Skeletal muscle cell (primary cell): ENCODE measurements around the gene MAML1.
A peak's percentile ranks its signal among the peaks of the same experiment; 100 is the strongest.
"Not testable (repeated sequence)": the region's sequence is repeated elsewhere in the genome, so short reads cannot be mapped to it uniquely, and the experiment has no call there.

ENCODE experiments used
- DNase-seq: peaks from one replicate; pipeline ENCODE4 v3.0.0-alpha.2; 2010; ENCODE audit warnings: low read depth
- H3K4me3 ChIP-seq: 2 replicates; pipeline ENCODE4 v1.5.1; 2011; ENCODE audit warnings: low read depth, mild to moderate bottlenecking, control low read depth, low read length, moderate library complexity

MAML1 gene

GRCh38 chr5:179732412-179732917 lies at the start of gene MAML1:
TSS of gene MAML1 (plus strand) at chr5:179732822. CDS start at chr5:179733113, 291 bp downstream.
- H3K4me3 ChIP-seq: peak within 1 kb of the TSS; percentile 67
- DNase-seq: peak; percentile 99

GRCh38 chr5:179689212-179689611 lies 43.4 kb upstream of the MAML1 start:
- DNase-seq, H3K4me3 ChIP-seq: not testable (repeated sequence)

DNA sequence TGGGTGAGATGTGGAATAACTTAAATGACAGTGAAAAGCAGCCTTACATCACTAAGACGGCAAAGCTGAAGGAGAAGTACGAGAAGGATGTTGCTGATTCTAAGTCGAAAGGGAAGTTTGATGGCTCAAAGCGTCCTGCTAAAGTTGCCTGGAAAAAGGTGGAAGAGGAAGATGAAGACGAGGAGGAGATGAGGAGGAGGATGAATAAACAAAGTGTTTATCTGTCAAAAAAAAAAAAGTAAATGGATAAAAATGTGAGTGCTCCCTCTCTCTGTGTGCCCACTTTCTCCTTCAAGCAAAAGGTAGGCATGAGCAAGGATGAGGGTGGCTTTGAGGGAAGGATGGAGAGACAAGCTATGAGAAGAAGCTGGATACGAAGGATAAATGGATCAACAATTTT lies 38.1 kb upstream of the MAML1 start:
- no peak for DNase-seq
- no peak overlapping the region for H3K4me3 ChIP-seq

- DNase-seq: no peak
- no peak overlapping the region for H3K4me3 ChIP-seq
Measured at GRCh38 chr5:179696603-179697002, 36.0 kb upstream of the MAML1 start.

- H3K4me3 ChIP-seq: no peak overlapping the region
- DNase-seq: no peak
Measured at GRCh38 chr5:179697108-179697507, 35.5 kb upstream of the MAML1 start.

DNA sequence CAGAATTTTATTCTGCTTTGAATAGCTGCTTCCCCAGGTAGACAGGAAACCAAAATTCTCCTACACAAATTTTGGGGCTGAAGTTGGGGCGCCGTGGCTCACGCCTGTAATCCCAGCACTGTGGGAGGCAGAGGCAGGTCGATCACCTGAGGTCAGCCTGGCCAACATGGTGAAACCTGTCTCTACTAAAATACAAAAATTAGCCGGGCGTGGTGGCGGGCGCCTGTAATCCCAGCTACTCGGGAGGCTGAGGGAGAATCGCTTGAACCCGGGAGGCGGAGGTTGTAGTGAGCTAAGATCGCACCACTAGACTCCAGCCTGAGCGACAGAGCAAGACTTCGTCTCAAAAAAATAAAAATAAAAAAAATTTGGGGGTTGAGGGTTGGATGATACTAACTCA lies 35.1 kb upstream of the MAML1 start:
- H3K4me3 ChIP-seq: peak overlapping the region; percentile 72

GRCh38 chr5:179697993-179698934 lies 34.4 kb upstream of the MAML1 start:
- DNase-seq: peak; percentile 97
- peak overlapping the region; percentile 93 for H3K4me3 ChIP-seq

More for the DNA sequence above, 35.1 kb upstream of the MAML1 start:
- DNase-seq: not testable (repeated sequence)

- DNase-seq: no peak
- peak within 1 kb of the TSS; percentile 93 for H3K4me3 ChIP-seq
Measured at GRCh38 chr5:179698935-179699615, 33.5 kb upstream of the MAML1 start, which contains the start of gene CANX. TSS of gene CANX (plus strand) at chr5:179698967. CDS start at chr5:179705682, 6,715 bp downstream.

DNA sequence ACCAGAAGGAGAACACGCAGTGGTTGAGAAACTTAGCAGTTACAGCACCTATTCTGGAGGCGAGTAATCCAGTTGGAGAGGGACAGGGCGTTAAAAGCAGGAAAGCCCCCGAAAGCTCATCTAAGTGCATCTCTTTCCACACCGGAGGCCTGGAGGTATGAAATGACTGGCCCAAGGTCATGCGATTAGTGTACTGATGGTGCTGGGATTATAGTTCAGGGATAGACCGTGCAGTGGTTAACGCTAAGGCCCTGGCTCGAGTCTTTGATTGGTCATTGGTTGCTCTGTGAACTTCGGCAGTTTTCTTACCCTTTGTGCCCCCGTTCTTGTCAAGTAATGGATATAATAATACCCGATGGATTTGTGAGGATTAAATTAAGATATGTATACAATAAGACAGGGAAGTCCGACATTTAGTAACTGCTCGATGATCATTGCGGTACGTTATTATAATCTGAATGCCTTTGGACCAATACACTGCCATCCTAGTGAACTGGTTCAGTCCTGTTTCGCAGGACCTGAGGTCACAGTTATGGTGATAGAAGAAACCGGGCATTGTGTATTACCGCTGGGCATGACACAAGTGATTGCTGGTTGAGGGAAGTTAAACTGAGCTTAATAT lies 32.9 kb upstream of the MAML1 start:
- H3K4me3 ChIP-seq: peak overlapping the region; percentile 93
- no peak for DNase-seq

DNA sequence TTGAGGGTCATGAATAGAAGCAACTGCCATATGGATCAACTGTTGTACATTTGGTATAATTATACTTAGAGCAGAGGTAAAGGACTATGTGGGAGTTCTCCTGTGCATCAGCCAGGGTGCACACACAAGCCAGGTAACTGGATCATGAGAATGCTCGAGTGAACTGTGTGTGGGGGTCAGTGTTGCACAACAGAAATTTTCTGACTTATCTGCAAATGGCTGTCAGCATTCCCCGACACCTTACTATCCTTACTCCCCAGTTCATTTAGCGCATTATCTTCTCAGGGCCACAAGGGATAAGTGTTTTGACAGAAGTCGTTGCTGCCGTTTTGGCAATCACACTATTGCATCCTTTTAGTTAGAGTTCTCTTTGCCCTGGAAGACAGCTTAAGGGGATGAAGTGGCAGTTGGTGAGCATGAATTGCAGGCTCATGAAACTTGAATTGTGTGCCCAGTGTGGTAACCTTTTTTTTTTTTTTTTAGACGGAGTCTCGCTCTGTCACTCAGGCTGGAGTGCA lies 32.2 kb upstream of the MAML1 start:
- H3K4me3 ChIP-seq: peak overlapping the region; percentile 93
- no peak for DNase-seq

DNA sequence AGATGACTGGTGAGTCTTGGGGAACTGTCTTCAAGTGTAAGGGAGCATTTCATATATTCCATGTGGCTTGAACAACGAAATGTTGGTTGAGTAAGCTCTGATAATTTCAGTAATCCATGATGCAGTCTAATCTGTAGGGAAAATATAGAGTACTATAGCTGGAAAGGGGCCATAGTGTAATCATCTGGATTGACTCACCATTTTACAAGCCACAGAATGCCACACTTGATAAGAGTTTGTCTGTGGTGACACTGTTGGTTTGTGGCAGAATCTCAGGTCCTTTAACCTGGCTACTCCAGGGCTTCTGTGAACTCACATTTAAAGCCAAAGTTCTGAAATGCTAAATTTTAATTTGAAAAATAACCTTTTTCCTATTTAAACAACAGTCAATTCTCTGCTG lies 16.3 kb upstream of the MAML1 start:
- H3K4me3 ChIP-seq: no peak overlapping the region
- DNase-seq: no peak

- no peak for DNase-seq
- H3K4me3 ChIP-seq: no peak overlapping the region
Measured at GRCh38 chr5:179720222-179720621, 12.4 kb upstream of the MAML1 start.

- H3K4me3 ChIP-seq: no peak overlapping the region
- no peak for DNase-seq
Measured at GRCh38 chr5:179724163-179724562, 8.5 kb upstream of the MAML1 start.

GRCh38 chr5:179727106-179727505 lies 5.5 kb upstream of the MAML1 start:
- H3K4me3 ChIP-seq: no peak overlapping the region
- no peak for DNase-seq

DNA sequence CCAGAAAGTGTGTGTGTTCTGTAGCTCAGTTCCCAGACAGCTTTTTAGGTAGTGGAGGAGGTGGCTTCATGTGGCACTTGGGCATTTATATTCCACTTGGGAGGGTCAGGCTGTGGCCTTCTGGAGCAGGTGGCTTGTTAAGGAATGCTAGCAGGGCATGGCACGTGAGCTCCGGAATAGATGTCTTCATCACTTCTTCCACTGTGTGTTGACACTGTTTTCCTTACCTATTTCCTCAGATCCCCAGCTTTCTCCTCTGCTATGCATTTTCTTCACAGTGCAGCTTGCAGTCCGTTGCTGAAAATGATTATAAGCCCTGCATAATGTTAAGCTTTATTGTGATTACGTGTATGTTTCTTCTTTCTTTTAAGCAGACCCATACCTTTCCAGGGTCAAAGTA lies 3.3 kb upstream of the MAML1 start:
- no peak overlapping the region for H3K4me3 ChIP-seq

DNA sequence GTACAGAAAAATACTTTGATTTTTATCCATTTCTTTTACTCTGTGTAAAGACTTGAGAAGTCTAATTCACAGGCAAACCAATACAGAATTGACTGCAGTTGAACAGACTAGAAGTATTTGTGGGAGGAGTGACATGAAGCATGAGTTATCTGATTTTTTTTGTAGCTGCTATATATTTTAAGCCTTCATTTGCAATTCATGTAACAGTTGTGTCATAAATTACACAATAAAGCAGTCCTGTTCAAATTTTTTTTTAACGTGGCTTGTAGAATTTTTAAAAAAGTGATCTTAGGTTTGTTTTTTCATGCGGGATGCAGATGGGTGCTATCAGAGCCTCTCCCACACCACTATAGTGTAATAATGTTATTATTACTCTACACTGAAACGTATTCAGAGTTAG lies 2.9 kb upstream of the MAML1 start:
- DNase-seq: no peak
- no peak overlapping the region for H3K4me3 ChIP-seq

More for the DNA sequence above, 3.3 kb upstream of the MAML1 start:
- DNase-seq: no peak

DNA sequence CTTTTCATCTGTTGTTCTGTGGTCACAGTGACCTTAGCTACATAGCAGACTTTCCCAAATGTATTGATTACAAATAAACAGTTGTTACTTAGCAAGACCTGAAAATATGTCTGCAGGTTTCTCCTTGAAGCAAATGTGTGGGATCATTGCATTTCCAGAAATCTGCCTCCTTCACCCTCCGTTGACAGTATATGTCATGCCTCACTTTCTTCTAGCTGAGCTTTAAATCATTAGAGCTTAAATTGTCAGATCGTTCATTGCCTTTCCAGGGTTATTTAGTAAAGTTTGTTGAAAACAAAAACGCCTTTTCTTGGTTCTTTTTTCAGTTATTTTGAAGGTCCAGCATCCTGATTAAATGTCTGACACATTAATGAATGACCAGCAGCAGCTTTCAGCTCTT lies 2.3 kb upstream of the MAML1 start:
- no peak for DNase-seq
- no peak overlapping the region for H3K4me3 ChIP-seq

DNA sequence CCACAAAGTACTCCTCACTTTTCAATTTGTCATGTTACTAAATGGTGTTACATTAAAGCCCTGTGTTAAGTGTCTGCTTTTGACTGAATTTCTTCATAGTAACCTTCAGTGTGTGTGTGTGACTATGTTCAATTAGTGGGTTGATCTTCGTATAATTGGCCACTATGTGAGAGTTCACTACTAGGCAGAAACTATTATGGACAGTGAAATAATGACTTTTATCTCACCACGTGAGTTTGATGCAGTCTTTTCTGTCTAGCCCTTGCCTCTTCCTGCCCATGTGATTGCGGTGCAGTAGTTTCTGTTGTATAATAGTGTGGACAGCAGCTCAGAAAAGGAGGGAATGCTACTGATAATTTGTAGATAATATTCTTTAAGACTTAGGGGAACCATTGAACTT lies 1.8 kb upstream of the MAML1 start:
- no peak overlapping the region for H3K4me3 ChIP-seq
- DNase-seq: no peak

GRCh38 chr5:179731791-179732411 lies 721 bp upstream of the MAML1 start:
- peak overlapping the region; percentile 67 for H3K4me3 ChIP-seq
- DNase-seq: peak; percentile 73
